Right hindlimb (tissue), 1 donor: ENCODE results near the gene CKAP5.
"Not testable (repeated sequence)": the region's sequence is repeated elsewhere in the genome, so short reads cannot be mapped to it uniquely, and the experiment has no call there.

Experiments used
- DNase-seq: peaks from one replicate; pipeline ENCODE4 v3.0.0-alpha.2; 2018

CKAP5 gene

GRCh38 chr11:46725338-46726205, 120.5 kb downstream of the CKAP5 start:
- DNase-seq, result no peak

DNA sequence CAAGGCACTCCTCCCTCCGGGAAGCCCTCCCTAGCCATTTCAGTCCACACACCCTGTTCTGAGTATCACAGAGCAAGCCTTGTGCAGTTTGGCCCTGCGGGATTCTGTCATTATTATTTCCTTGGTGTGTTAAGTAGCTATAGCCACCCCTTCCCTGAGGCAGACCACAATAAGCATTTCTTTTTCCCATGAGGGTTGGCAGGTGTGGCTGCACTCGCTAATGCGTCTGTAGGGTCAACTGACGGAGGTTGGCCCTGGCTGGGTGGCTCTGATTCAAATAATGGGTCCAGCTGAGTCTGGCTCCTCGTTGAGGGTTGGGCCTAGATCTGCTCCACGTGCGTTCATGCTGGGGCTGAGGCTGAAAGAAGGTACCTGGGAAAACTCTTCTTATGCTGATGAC, 122.0 kb downstream of the CKAP5 start:
- no peak for DNase-seq

DNA sequence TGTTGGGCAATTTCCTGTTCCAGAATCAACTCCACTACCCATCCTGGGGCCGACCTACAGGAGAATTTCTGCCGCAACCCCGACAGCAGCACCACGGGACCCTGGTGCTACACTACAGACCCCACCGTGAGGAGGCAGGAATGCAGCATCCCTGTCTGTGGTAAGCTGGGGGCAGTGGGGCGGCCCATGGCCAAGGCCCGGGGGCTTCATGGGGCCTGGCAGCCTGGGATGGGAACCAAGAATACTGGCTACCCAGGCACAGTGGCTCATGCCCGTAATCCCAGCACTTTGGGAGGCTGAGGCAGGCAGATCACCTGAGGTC, 122.8 kb downstream of the CKAP5 start:
- DNase-seq, result no peak

- DNase-seq, result no peak
Measured at GRCh38 chr11:46722566-46723358, 123.3 kb downstream of the CKAP5 start.

DNA sequence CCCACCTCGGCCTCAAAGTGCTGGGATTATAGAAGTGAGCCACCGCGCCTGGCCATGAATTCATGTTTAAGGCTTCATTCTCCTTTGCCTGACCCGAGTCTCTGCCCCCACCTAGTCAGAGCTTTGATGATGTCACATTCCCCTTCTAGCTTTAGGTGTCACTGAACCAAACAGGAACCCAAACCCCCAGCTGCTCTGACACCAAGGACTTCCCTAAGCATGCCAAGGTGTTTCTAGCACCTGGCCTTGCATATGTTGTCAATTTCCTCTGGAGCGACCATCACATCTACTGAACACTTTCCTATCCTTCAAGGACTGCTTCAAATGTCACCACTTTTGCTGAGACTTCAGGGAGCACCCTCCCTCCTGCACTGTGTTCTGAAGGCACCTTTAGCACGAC, 124.8 kb downstream of the CKAP5 start:
- DNase-seq, result no peak

DNA sequence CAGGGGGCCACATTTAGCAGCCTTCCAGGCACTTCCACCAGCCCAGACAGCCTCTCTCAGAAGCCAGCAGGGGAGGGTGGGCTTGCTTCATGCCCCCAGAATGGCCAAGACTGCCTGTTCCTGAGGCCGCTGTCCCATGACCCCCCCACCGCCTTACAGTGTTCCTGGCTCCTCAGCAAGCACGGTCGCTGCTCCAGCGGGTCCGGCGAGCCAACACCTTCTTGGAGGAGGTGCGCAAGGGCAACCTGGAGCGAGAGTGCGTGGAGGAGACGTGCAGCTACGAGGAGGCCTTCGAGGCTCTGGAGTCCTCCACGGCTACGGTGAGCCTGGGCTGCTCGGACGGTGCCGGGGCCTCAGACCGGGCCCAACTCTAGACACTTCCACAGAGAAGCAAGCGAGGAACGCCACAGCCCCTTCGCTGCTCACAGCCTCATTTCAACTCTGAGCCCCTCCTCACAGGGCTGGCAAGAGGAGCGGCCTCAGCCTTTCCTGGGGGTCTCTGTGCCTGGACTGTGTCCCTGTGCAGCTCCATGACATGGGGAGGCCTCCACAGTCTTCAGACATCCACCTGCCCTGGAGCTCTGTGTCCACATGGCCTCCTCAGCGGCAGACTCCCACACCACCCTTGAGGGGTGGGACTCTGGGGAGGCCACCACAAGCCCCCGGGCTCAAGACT, 126.4 kb downstream of the CKAP5 start:
- no peak for DNase-seq

- no peak for DNase-seq
Measured at GRCh38 chr11:46719048-46719542, 127.0 kb downstream of the CKAP5 start, which contains the start of gene F2. Gene F2 (plus strand): TSS chr11:46719213. CDS start chr11:46719236, 23 bp downstream.

DNA sequence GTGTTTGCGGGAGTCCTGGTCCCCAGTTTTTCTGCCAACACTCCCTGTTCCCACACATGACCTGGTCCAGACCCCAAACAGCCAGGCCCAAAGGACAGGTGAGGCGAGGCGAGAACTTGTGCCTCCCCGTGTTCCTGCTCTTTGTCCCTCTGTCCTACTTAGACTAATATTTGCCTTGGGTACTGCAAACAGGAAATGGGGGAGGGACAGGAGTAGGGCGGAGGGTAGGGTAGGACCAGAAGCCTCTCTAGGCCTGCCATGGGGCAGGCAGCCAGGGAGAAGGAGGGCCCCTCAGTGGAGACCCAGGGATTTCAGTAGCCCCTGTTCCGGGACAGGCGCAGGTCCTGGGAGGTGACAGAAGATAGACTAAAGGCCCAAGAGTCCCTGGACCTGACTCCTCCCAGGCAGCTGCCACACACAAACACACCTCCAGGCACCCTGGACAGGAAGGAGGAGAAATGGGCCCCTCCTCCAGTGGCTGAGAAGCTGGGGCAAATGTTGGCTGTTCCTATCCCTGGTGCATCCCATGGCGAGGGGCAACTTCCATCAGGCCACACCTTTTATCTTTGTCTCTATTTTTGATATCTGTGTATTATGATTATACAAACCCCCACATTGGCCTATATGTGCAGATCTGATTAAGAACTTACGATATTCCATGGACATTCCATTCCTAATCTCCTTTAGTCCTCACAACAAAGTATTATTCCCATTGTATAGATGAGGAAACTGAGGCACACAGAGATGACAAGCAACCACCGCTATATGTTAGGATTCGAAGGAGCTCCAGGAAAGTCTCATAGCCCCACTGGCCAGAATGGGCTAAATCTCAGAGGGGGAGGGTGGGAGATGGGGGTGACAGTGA, 127.7 kb downstream of the CKAP5 start:
- no peak for DNase-seq

GRCh38 chr11:46717825-46718154, 128.3 kb downstream of the CKAP5 start:
- not testable (repeated sequence) for DNase-seq

GRCh38 chr11:46712874-46713576, 133.1 kb downstream of the CKAP5 start:
- no peak for DNase-seq

GRCh38 chr11:46711303-46711702, 134.8 kb downstream of the CKAP5 start:
- no peak for DNase-seq

- DNase-seq, result peak; percentile 61
Measured at GRCh38 chr11:46710821-46711269, 135.2 kb downstream of the CKAP5 start.

DNA sequence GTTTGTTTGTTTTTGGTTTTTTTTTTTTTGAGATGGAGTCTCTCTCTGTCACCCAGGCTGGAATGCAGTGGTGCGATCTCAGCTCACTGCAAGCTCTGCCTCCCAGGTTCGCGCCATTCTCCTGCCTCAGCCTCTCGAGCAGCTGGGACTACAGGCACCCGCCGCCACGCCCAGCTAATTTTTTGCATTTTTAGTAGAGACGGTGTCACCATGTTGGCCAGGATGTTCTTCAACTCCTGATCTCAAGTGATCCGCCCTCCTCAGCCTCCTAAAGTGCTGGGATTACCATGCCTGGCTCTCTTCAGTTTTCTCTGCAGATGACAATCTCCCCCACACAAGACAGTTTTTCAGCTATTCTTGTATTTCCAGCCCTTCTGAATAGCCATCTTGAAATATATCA, 136.7 kb downstream of the CKAP5 start:
- not testable (repeated sequence) for DNase-seq

DNA sequence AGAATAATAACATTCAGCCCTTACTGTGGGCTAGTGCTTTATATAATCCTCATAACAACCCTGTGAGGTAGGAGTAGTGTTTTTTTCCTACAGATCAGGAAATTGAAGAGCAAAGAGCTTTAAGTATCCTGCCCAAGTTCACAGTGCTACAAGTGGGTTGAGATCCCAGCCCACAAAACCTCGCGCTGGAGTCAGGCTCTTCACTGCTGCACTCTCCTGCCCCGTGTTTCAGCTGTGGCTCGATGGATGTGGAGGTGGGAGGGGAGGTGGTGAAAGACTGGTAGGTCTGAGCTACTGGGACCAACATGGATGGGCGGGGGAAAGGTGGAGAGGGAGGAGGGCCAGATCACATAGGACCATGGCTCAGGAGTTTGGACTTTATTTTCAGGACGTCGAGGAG, 139.2 kb downstream of the CKAP5 start:
- no peak for DNase-seq

GRCh38 chr11:46705070-46705688, 140.9 kb downstream of the CKAP5 start:
- no peak for DNase-seq

DNA sequence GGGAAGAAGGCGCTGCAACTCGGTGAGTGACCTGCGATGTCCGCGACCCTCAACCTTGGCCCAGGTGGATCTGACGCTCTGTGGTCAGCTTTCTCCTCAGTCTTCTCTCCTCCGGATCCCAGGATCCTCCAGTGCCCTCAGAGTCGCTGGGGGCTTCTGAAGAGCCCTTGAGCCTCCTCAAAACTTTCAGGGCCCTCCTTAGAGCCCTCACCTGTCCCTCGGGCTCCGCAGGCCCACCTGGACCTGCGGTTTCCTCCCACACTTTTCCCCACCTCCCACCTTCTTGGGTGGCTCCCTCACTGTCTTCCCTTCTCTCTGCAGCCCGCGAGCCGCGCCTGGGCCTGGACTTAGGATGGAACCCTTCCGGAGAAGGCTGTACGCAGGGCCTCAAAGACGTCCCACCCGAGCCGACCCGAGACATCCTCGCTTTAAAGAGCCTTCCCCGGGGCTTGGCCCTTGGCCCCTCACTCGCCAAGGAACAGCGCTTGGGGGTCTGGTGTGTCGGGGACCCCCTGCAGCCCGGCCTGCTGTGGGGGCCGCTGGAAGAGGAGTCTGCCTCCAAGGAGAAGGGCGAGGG, 144.9 kb downstream of the CKAP5 start:
- DNase-seq, result no peak

- peak; percentile 99 for DNase-seq
Measured at GRCh38 chr11:46700241-46701077, 145.6 kb downstream of the CKAP5 start, which contains the start of the genes ARHGAP1 and ZNF408. Gene ARHGAP1 (minus strand): TSS chr11:46700619. CDS start chr11:46696107, 4,512 bp downstream. Gene ZNF408 (plus strand): TSS chr11:46701031. CDS start chr11:46701048, 17 bp downstream.

GRCh38 chr11:46698597-46698996, 147.5 kb downstream of the CKAP5 start:
- no peak for DNase-seq

DNA sequence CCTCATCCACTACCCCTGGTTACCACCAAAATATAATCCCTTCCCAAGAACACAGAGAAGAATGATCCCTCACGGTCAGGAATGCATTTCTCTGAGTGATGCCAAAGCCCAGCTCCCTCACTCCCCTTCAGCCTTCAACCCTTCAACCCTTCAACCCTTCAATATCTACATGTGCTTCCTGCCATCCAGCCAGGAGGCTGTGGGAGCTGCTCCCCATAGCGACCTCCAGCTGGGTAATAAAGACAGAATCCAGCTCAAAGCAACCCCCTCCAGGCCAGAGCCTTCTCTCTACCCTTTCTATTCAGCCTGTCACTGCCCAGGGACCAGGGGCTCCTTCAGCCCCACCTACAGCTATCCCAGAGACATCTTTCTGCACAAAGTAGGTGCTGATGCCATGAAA, 148.4 kb downstream of the CKAP5 start:
- no peak for DNase-seq

- no peak for DNase-seq
Measured at GRCh38 chr11:46697303-46697702, 148.8 kb downstream of the CKAP5 start.
